HCT116 (cell line): ENCODE data around the gene CACNA2D3. TPM values are rescaled to one million over a fixed set of nuclear protein-coding genes. Genes with fewer than 3 reads are reported as not detected.

Source experiments
- ATAC-seq: fragments of 200-7000 bp; cut with Tn5 transposase; 2 replicates; pipeline ENCODE4 v1.9.1; 2020; ENCODE audit warnings: mild to moderate bottlenecking, moderate library complexity
- BruUV-seq: library from RNA; stranded (reverse); fragments of 400-500 nt; replicated peaks from 2 replicates; lab custom pipeline; 2021; lab: Mats Ljungman, UMichigan
- CTCF ChIA-PET: fragments of 300-600 bp; sonication (Branson Sonifier 250); formaldehyde crosslinking; loops from one replicate; lab custom pipeline; 2021; ENCODE audit warnings: antibody characterized with exemption; lab: Charles Lee
- POLR2A ChIA-PET: fragments of 300-600, 350-600 bp; sonication (Branson Sonifier 250); formaldehyde crosslinking; loops from one replicate; lab custom pipeline; 2021; ENCODE audit warnings: antibody characterized with exemption; lab: Charles Lee
- RAD21 ChIA-PET, 2 experiments: fragments of 300-600 bp; sonication (Branson Sonifier 250); formaldehyde crosslinking; loops; one replicate each; lab custom pipeline; 2023; ENCODE audit warnings: low total read pairs in 2 of 2; ENCODE audit not compliant: uncharacterized antibody in 2 of 2, unreplicated experiment in 2 of 2, low non-redundant PET in 1 of 2; lab: Charles Lee
- DNase-seq: peaks from one replicate; pipeline ENCODE4 v3.0.0-alpha.2; 2010; ENCODE audit warnings: low read depth, low spot score
- H2AFZ ChIP-seq: fragments of 200-600 bp; shearing (Covaris generic), sonication (generic); 2 replicates; pipeline ENCODE4 v1.6.1; 2017; ENCODE audit warnings: low read depth, mixed run types, mixed read lengths, antibody characterized with exemption, low read length; ENCODE audit not compliant: poor library complexity, severe bottlenecking
- H3K27ac ChIP-seq: 2 replicates; pipeline ENCODE4 v1.5.1; 2012; ENCODE audit warnings: low read depth, low read length
- H3K27me3 ChIP-seq: fragments of 200-600 bp; sonication (generic); 2 replicates; pipeline ENCODE4 v1.6.1; 2016; ENCODE audit warnings: mixed run types, low read length, mixed read lengths; ENCODE audit not compliant: insufficient read depth
- H3K36me3 ChIP-seq, 2 experiments: fragments of 200-500 bp in 1 of 2; fragments of 200-600 bp in 1 of 2; sonication (Bioruptor generic) in 1 of 2; sonication (generic) in 1 of 2; 2 replicates each; pipeline versions ENCODE4 v1.5.1 to v1.6.1; 2014 to 2016; ENCODE audit warnings: low read length in 2 of 2, inconsistent platforms in 1 of 2, mixed read lengths in 1 of 2, mixed run types in 1 of 2; ENCODE audit not compliant: insufficient read depth in 2 of 2, control insufficient read depth in 1 of 2
- H3K4me1 ChIP-seq, 2 experiments: fragments of 200-600 bp in 1 of 2; sonication (generic) in 1 of 2; 2 replicates each; pipeline versions ENCODE4 v1.5.1 to v1.6.1; 2012 to 2017; ENCODE audit warnings: low read length in 2 of 2, inconsistent platforms in 1 of 2, mild to moderate bottlenecking in 1 of 2, mixed read lengths in 1 of 2, mixed run types in 1 of 2, moderate library complexity in 1 of 2; ENCODE audit not compliant: insufficient read depth in 2 of 2, control insufficient read depth in 1 of 2
- H3K4me2 ChIP-seq: fragments of 200-600 bp; sonication (generic); 2 replicates; pipeline ENCODE4 v1.6.1; 2017; ENCODE audit warnings: mixed run types, low read length, mixed read lengths
- H3K4me3 ChIP-seq, 2 experiments: fragments of 200-600 bp in 1 of 2; sonication (generic) in 1 of 2; replicated peaks in 1 of 2; 2 replicates each; pipeline ENCODE4 v1.5.1; 2011 to 2016; ENCODE audit warnings: low read length in 2 of 2, control low read depth in 1 of 2, low read depth in 1 of 2, mild to moderate bottlenecking in 1 of 2, mixed read lengths in 1 of 2, mixed run types in 1 of 2
- H3K79me2 ChIP-seq: fragments of 200-600 bp; sonication (generic); 2 replicates; pipeline ENCODE4 v1.6.1; 2017; ENCODE audit warnings: mild to moderate bottlenecking, mixed run types, low read length, moderate library complexity, mixed read lengths; ENCODE audit not compliant: insufficient read depth
- H3K9ac ChIP-seq: fragments of 200-600 bp; sonication (generic); 2 replicates; pipeline ENCODE4 v1.6.1; 2016; ENCODE audit warnings: low read length, mixed read lengths
- H3K9me2 ChIP-seq: fragments of 200-600 bp; sonication (generic), shearing (Covaris generic); 2 replicates; pipeline ENCODE4 v1.6.1; 2017; ENCODE audit warnings: mixed run types, mild to moderate bottlenecking, moderate library complexity; ENCODE audit not compliant: insufficient read depth
- H3K9me3 ChIP-seq, 2 experiments: fragments of 200-500 bp in 1 of 2; fragments of 200-600 bp in 1 of 2; sonication (Bioruptor generic) in 1 of 2; sonication (generic) in 1 of 2; 2 replicates each; pipeline ENCODE4 v1.6.1; 2014 to 2017; ENCODE audit warnings: low read length in 2 of 2, mixed read lengths in 2 of 2, inconsistent platforms in 1 of 2, low read depth in 1 of 2, mild to moderate bottlenecking in 1 of 2, mixed run types in 1 of 2, moderate library complexity in 1 of 2; ENCODE audit not compliant: control insufficient read depth in 1 of 2, insufficient read depth in 1 of 2
- H4K20me1 ChIP-seq: fragments of 200-600 bp; sonication (generic), shearing (Covaris generic); 2 replicates; pipeline ENCODE4 v1.6.1; 2017; ENCODE audit warnings: mixed run types, mild to moderate bottlenecking, moderate library complexity; ENCODE audit not compliant: insufficient read depth
- ATF3 ChIP-seq: IDR thresholded peaks from 2 replicates; pipeline ENCODE4 v1.6.1; 2012
- CBX3 ChIP-seq: IDR thresholded peaks from 2 replicates; pipeline ENCODE4 v1.6.1; 2012; ENCODE audit warnings: low read depth
- CEBPB ChIP-seq: IDR thresholded peaks from 2 replicates; pipeline ENCODE4 v1.6.1; 2012; ENCODE audit warnings: low read depth
- EGR1 ChIP-seq: IDR thresholded peaks from 2 replicates; pipeline ENCODE4 v1.6.1; 2012; ENCODE audit warnings: low read depth
- ELF1 ChIP-seq: IDR thresholded peaks from 2 replicates; pipeline ENCODE4 v1.6.1; 2012; ENCODE audit warnings: low read depth, borderline replicate concordance
- EZH2 ChIP-seq: fragments of 200-600 bp; sonication (generic); IDR thresholded peaks from 2 replicates; pipeline ENCODE4 v1.6.1; 2017; ENCODE audit warnings: antibody characterized with exemption, mixed run types
- EZH2phosphoT487 ChIP-seq: fragments of 200-600 bp; IDR thresholded peaks from 2 replicates; pipeline ENCODE4 v1.6.1; 2018; ENCODE audit warnings: antibody characterized with exemption, borderline replicate concordance
- FOSL1 ChIP-seq: IDR thresholded peaks from 2 replicates; pipeline ENCODE4 v1.6.1; 2012; ENCODE audit warnings: low read depth
- JUND ChIP-seq: IDR thresholded peaks from 2 replicates; pipeline ENCODE4 v1.6.1; 2012
- MAX ChIP-seq: IDR thresholded peaks from 2 replicates; pipeline ENCODE4 v1.6.1; 2012
- POLR2A ChIP-seq: IDR thresholded peaks from 2 replicates; pipeline ENCODE4 v1.7.0; 2011; ENCODE audit warnings: borderline replicate concordance; ENCODE audit not compliant: insufficient read depth, insufficient read length; ENCODE audit errors: extremely low read depth
- POLR2AphosphoS5 ChIP-seq: IDR thresholded peaks from 2 replicates; pipeline ENCODE4 v1.6.1; 2011; ENCODE audit warnings: mild to moderate bottlenecking, low read depth, low read length, moderate library complexity
- RAD21 ChIP-seq: IDR thresholded peaks from 2 replicates; pipeline ENCODE4 v1.6.1; 2012; ENCODE audit warnings: low read depth, mild to moderate bottlenecking
- REST ChIP-seq: IDR thresholded peaks from 2 replicates; pipeline ENCODE4 v1.6.1; 2012; ENCODE audit warnings: low read depth
- SIN3A ChIP-seq: IDR thresholded peaks from 2 replicates; pipeline ENCODE4 v1.6.1; 2012; ENCODE audit warnings: low read depth
- SP1 ChIP-seq: IDR thresholded peaks from 2 replicates; pipeline ENCODE4 v1.6.1; 2012; ENCODE audit warnings: low read depth
- ZBTB33 ChIP-seq: IDR thresholded peaks from 2 replicates; pipeline ENCODE4 v1.6.1; 2011; ENCODE audit warnings: mild to moderate bottlenecking, low read length, moderate library complexity; ENCODE audit not compliant: insufficient replicate concordance; ENCODE audit errors: extremely low read depth
- ZFX ChIP-seq: fragments of 450-650 bp; IDR thresholded peaks from 2 replicates; pipeline ENCODE4 v1.6.1; 2017
- ZNF274 ChIP-seq: fragments of 200-500 bp; sonication (Bioruptor generic); IDR thresholded peaks from 2 replicates; pipeline ENCODE4 v1.6.1; 2014; ENCODE audit warnings: mild to moderate bottlenecking, low read depth, low read length, inconsistent platforms
- intact Hi-C: fragments of 100-400 bp; cut with micrococcal nuclease; formaldehyde crosslinking; loops from 2 replicates; pipeline ENCODE4 v1.10.0; 2022
- total RNA-seq: library from RNA; stranded (reverse); gene quantifications from one replicate; pipeline ENCODE4 v1.2.1, GENCODE V29; 2021; ENCODE audit not compliant: unreplicated experiment

CACNA2D3 gene
- total RNA-seq, 1 experiment from 2014 or later, result 0.20 TPM

- TF ChIP-seq REST (no peak), ZBTB33 (no peak), RAD21 (no peak), MAX (no peak), ATF3 (no peak), CBX3 (no peak), SIN3A (no peak), POLR2A (no peak), ZNF274 (no peak)
These were observed 721.0 kb downstream of the CACNA2D3 start (continued) for GRCh38 chr3:54843352-54843751.

GRCh38 chr3:54844211-54844610 is 721.9 kb downstream of the CACNA2D3 start:
- intact Hi-C loops, result no loop called here
- H3K79me2 ChIP-seq, result no peaks in the 10 kb centered on the region

More at GRCh38 chr3:54844211-54844610, 721.9 kb downstream of the CACNA2D3 start:
- RAD21 ChIA-PET, result no interaction called here
- Histone ChIP-seq H3K4me3 (no peak overlapping the region), H2AFZ (no peak overlapping the region), H4K20me1 (no peaks in the 10 kb centered on the region), H3K27ac (no peak overlapping the region), H3K9ac (no peak overlapping the region), H3K36me3 (no peaks in the 10 kb centered on the region), H3K9me3 (no peaks in the 10 kb centered on the region), H3K27me3 (no peaks in the 10 kb centered on the region), H3K4me1 (no peaks in the 10 kb centered on the region), H3K9me2 (no peaks in the 10 kb centered on the region), H3K4me2 (no peak overlapping the region)
- POLR2A ChIA-PET, result no interaction called here
- CTCF ChIA-PET, result no interaction called here
- DNase-seq (no peak), ATAC-seq (no peak)
- TF ChIP-seq FOSL1 (no peak), POLR2AphosphoS5 (no peak), ELF1 (no peak), EZH2 (no peak), ZNF274 (no peak), EZH2phosphoT487 (no peak), CEBPB (no peak), POLR2A (no peak), ATF3 (no peak), ZFX (no peak), JUND (no peak), SP1 (no peak), RAD21 (no peak), EGR1 (no peak), SIN3A (no peak)
- no TSS peak for BruUV-seq
